ENCODE results near the gene SLC6A6. TPM values are rescaled to one million over a fixed set of nuclear protein-coding genes. Genes with fewer than 3 reads are reported as not detected.

The SLC6A6 gene
- total RNA-seq, 2 experiments from 2014 or later = 38.6 to 38.7 TPM

- no peak overlapping the region for H3K4me3 Mint-ChIP-seq
- no peak for DNase-seq
- no peaks in the 10 kb centered on the region for H3K9me3 Mint-ChIP-seq
- peaks cover 2% of the 10 kb centered on the region for H3K36me3 Mint-ChIP-seq
- no peak overlapping the region for H3K27ac Mint-ChIP-seq
- no peaks in the 10 kb centered on the region for H3K4me1 Mint-ChIP-seq
- no peaks in the 10 kb centered on the region for H3K27me3 Mint-ChIP-seq
Observed at GRCh38 chr3:14488286-14489041, 86.1 kb downstream of the SLC6A6 start.

- no peak for DNase-seq
- H3K9me3 Mint-ChIP-seq = no peaks in the 10 kb centered on the region
- H3K4me3 Mint-ChIP-seq = no peak overlapping the region
- H3K27me3 Mint-ChIP-seq = no peaks in the 10 kb centered on the region
- H3K27ac Mint-ChIP-seq = no peak overlapping the region
- H3K4me1 Mint-ChIP-seq = no peaks in the 10 kb centered on the region
- no peaks in the 10 kb centered on the region for H3K36me3 Mint-ChIP-seq
Observed at GRCh38 chr3:14489641-14490040, 87.2 kb downstream of the SLC6A6 start.

- H3K4me3 Mint-ChIP-seq = no peak overlapping the region
- H3K27me3 Mint-ChIP-seq = no peaks in the 10 kb centered on the region
- H3K27ac Mint-ChIP-seq = no peak overlapping the region
- H3K36me3 Mint-ChIP-seq = no peaks in the 10 kb centered on the region
- DNase-seq = no peak
- no peaks in the 10 kb centered on the region for H3K9me3 Mint-ChIP-seq
- no peaks in the 10 kb centered on the region for H3K4me1 Mint-ChIP-seq
Observed at GRCh38 chr3:14490255-14490654, 87.8 kb downstream of the SLC6A6 start.

GRCh38 chr3:14490831-14491230, 88.4 kb downstream of the SLC6A6 start:
- no peak overlapping the region for H3K27ac Mint-ChIP-seq
- H3K4me1 Mint-ChIP-seq = no peaks in the 10 kb centered on the region
- no peaks in the 10 kb centered on the region for H3K27me3 Mint-ChIP-seq
- H3K9me3 Mint-ChIP-seq = no peaks in the 10 kb centered on the region
- no peak overlapping the region for H3K4me3 Mint-ChIP-seq
- no peak for DNase-seq
- H3K36me3 Mint-ChIP-seq = no peaks in the 10 kb centered on the region

- no peaks in the 10 kb centered on the region for H3K4me1 Mint-ChIP-seq
- no peak overlapping the region for H3K4me3 Mint-ChIP-seq
Observed at GRCh38 chr3:14491396-14492190, 89.2 kb downstream of the SLC6A6 start.

GRCh38 chr3:14492948-14493881, 90.8 kb downstream of the SLC6A6 start:
- Mint-ChIP-seq H3K9me3 (no peaks in the 10 kb centered on the region), H3K4me3 (no peak overlapping the region), H3K36me3 (no peaks in the 10 kb centered on the region), H3K27ac (no peak overlapping the region), H3K4me1 (no peaks in the 10 kb centered on the region), H3K27me3 (no peaks in the 10 kb centered on the region)
- no peak for DNase-seq

More at GRCh38 chr3:14491396-14492190, 89.2 kb downstream of the SLC6A6 start:
- no peak for DNase-seq
- Mint-ChIP-seq H3K27ac (no peak overlapping the region), H3K27me3 (no peaks in the 10 kb centered on the region), H3K9me3 (no peaks in the 10 kb centered on the region), H3K36me3 (no peaks in the 10 kb centered on the region)

GRCh38 chr3:14494279-14494972, 92.0 kb downstream of the SLC6A6 start:
- no peaks in the 10 kb centered on the region for H3K36me3 Mint-ChIP-seq
- no peaks in the 10 kb centered on the region for H3K9me3 Mint-ChIP-seq
- H3K27ac Mint-ChIP-seq = no peak overlapping the region
- no peaks in the 10 kb centered on the region for H3K4me1 Mint-ChIP-seq
- H3K27me3 Mint-ChIP-seq = no peaks in the 10 kb centered on the region
- H3K4me3 Mint-ChIP-seq = no peak overlapping the region
- DNase-seq = no peak

- no peaks in the 10 kb centered on the region for H3K9me3 Mint-ChIP-seq
- H3K27ac Mint-ChIP-seq = no peak overlapping the region
- H3K4me3 Mint-ChIP-seq = no peak overlapping the region
- H3K27me3 Mint-ChIP-seq = no peaks in the 10 kb centered on the region
- DNase-seq = no peak
- no peaks in the 10 kb centered on the region for H3K4me1 Mint-ChIP-seq
- no peaks in the 10 kb centered on the region for H3K36me3 Mint-ChIP-seq
Observed at GRCh38 chr3:14494973-14495300, 92.5 kb downstream of the SLC6A6 start.

GRCh38 chr3:14496351-14496750, 93.9 kb downstream of the SLC6A6 start:
- no peaks in the 10 kb centered on the region for H3K36me3 Mint-ChIP-seq
- H3K27me3 Mint-ChIP-seq = no peaks in the 10 kb centered on the region
- DNase-seq = no peak
- no peak overlapping the region for H3K4me3 Mint-ChIP-seq
- no peaks in the 10 kb centered on the region for H3K9me3 Mint-ChIP-seq
- no peak overlapping the region for H3K27ac Mint-ChIP-seq
- H3K4me1 Mint-ChIP-seq = no peaks in the 10 kb centered on the region

GRCh38 chr3:14497321-14497720, 94.9 kb downstream of the SLC6A6 start:
- Mint-ChIP-seq H3K27ac (no peak overlapping the region), H3K36me3 (no peaks in the 10 kb centered on the region), H3K27me3 (no peaks in the 10 kb centered on the region), H3K4me1 (no peaks in the 10 kb centered on the region), H3K4me3 (no peak overlapping the region), H3K9me3 (peaks cover 2% of the 10 kb centered on the region)
- DNase-seq = no peak

GRCh38 chr3:14502472-14502871, 100.1 kb downstream of the SLC6A6 start:
- H3K4me3 Mint-ChIP-seq = no peak overlapping the region
- H3K27me3 Mint-ChIP-seq = no peaks in the 10 kb centered on the region
- H3K4me1 Mint-ChIP-seq = no peaks in the 10 kb centered on the region
- H3K27ac Mint-ChIP-seq = no peak overlapping the region
- no peaks in the 10 kb centered on the region for H3K36me3 Mint-ChIP-seq
- no peak for DNase-seq
- H3K9me3 Mint-ChIP-seq = peaks cover 10% of the 10 kb centered on the region

GRCh38 chr3:14503033-14503705, 100.8 kb downstream of the SLC6A6 start:
- peaks cover 10% of the 10 kb centered on the region for H3K9me3 Mint-ChIP-seq
- no peaks in the 10 kb centered on the region for H3K36me3 Mint-ChIP-seq
- H3K27me3 Mint-ChIP-seq = no peaks in the 10 kb centered on the region
- H3K4me1 Mint-ChIP-seq = no peaks in the 10 kb centered on the region
- DNase-seq = no peak
- H3K4me3 Mint-ChIP-seq = no peak overlapping the region
- no peak overlapping the region for H3K27ac Mint-ChIP-seq

- peaks cover under 1% of the 10 kb centered on the region for H3K4me1 Mint-ChIP-seq
- no peak overlapping the region for H3K27ac Mint-ChIP-seq
- H3K36me3 Mint-ChIP-seq = no peaks in the 10 kb centered on the region
- no peak overlapping the region for H3K4me3 Mint-ChIP-seq
- peaks cover 10% of the 10 kb centered on the region for H3K9me3 Mint-ChIP-seq
- DNase-seq = no peak
- H3K27me3 Mint-ChIP-seq = no peaks in the 10 kb centered on the region
Observed at GRCh38 chr3:14503706-14504065, 101.3 kb downstream of the SLC6A6 start.
